ENCODE data around the gene MGAT4C.

- TF ChIP-seq, protein P1, sequence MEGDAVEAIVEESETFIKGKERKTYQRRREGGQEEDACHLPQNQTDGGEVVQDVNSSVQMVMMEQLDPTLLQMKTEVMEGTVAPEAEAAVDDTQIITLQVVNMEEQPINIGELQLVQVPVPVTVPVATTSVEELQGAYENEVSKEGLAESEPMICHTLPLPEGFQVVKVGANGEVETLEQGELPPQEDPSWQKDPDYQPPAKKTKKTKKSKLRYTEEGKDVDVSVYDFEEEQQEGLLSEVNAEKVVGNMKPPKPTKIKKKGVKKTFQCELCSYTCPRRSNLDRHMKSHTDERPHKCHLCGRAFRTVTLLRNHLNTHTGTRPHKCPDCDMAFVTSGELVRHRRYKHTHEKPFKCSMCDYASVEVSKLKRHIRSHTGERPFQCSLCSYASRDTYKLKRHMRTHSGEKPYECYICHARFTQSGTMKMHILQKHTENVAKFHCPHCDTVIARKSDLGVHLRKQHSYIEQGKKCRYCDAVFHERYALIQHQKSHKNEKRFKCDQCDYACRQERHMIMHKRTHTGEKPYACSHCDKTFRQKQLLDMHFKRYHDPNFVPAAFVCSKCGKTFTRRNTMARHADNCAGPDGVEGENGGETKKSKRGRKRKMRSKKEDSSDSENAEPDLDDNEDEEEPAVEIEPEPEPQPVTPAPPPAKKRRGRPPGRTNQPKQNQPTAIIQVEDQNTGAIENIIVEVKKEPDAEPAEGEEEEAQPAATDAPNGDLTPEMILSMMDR (IDR thresholded peaks at IDR 0.05), result no peak
- TF ChIP-seq EP300 (IDR thresholded peaks at IDR 0.05), result no peak
- TF ChIP-seq POLR2A (IDR thresholded peaks at IDR 0.05), result no peak
These were observed 39.6 kb downstream of the MGAT4C start for GRCh38 chr12:86216591-86216990.

Data from tibial nerve (tissue), 4 donors.